H1 (cell line): ENCODE data around the gene VPS13D.

Experiments used
- BRCA1 ChIP-seq: IDR thresholded peaks from 2 replicates; pipeline ENCODE4 v1.6.1; 2012; ENCODE audit warnings: low read depth, low read length, improper control_type of control experiment
- CHD1 ChIP-seq: IDR thresholded peaks from 2 replicates; pipeline ENCODE4 v1.6.1; 2012; ENCODE audit warnings: low read depth, low read length, improper control_type of control experiment
- HDAC6 ChIP-seq: IDR thresholded peaks from one replicate; pipeline ENCODE4 v1.7.1; 2012; ENCODE audit warnings: low read depth, mild to moderate bottlenecking, inconsistent platforms, low read length, moderate library complexity
- JUND ChIP-seq: IDR thresholded peaks from 2 replicates; pipeline ENCODE4 v1.6.1; 2011; ENCODE audit warnings: mild to moderate bottlenecking, improper control_type of control experiment, low read length
- POLR2A ChIP-seq, 2 experiments: IDR thresholded peaks; 1 replicate in 1 of 2; 2 replicates in 1 of 2; pipeline ENCODE4 v1.6.1; 2011; ENCODE audit warnings: low read depth in 2 of 2, low read length in 2 of 2, mild to moderate bottlenecking in 2 of 2; ENCODE audit errors: control extremely low read depth in 1 of 2
- POLR2AphosphoS5 ChIP-seq: IDR thresholded peaks from 2 replicates; pipeline ENCODE4 v1.6.1; 2011; ENCODE audit warnings: low read depth, low read length
- RNF2 ChIP-seq: fragments of 200-900, 300-1000 bp; sonication (generic); IDR thresholded peaks from 2 replicates; pipeline ENCODE4 v1.7.1; 2016; ENCODE audit warnings: borderline replicate concordance, low read depth, mild to moderate bottlenecking, antibody characterized with exemption, low read length; ENCODE audit not compliant: poor library complexity, severe bottlenecking; ENCODE audit errors: missing control alignments
- SRF ChIP-seq: IDR thresholded peaks from 2 replicates; pipeline ENCODE4 v1.6.1; 2011; ENCODE audit warnings: mild to moderate bottlenecking, low read depth, low read length, moderate library complexity
- TAF7 ChIP-seq: optimal IDR thresholded peaks from 2 replicates; pipeline ENCODE3; 2011; ENCODE audit warnings: low read depth, mild to moderate bottlenecking, inconsistent platforms, low read length, moderate library complexity, borderline replicate concordance
- YY1 ChIP-seq: IDR thresholded peaks from 2 replicates; pipeline ENCODE4 v1.6.1; 2011; ENCODE audit warnings: low read depth, mild to moderate bottlenecking, low read length
- TF ChIP-seq, protein P1 (sequence below), 3 experiments: IDR thresholded peaks; 1 replicate in 2 of 3; 2 replicates in 1 of 3; pipeline versions ENCODE4 v1.5.1 to v1.6.1; 2011; ENCODE audit warnings: low read length in 3 of 3, mild to moderate bottlenecking in 3 of 3, inconsistent platforms in 2 of 3, low read depth in 1 of 3, moderate library complexity in 1 of 3; ENCODE audit not compliant: insufficient read depth in 1 of 3; ENCODE audit errors: control extremely low read depth in 1 of 3
- TF ChIP-seq, protein P2 (sequence below): IDR thresholded peaks from 2 replicates; pipeline ENCODE4 v1.6.1; 2011; ENCODE audit warnings: low read depth, mild to moderate bottlenecking, low read length; ENCODE audit not compliant: insufficient read depth
- TF ChIP-seq, protein P3 (sequence below): IDR thresholded peaks from 2 replicates; pipeline ENCODE4 v1.6.1; 2012; ENCODE audit warnings: low read length, inconsistent platforms

DNA sequence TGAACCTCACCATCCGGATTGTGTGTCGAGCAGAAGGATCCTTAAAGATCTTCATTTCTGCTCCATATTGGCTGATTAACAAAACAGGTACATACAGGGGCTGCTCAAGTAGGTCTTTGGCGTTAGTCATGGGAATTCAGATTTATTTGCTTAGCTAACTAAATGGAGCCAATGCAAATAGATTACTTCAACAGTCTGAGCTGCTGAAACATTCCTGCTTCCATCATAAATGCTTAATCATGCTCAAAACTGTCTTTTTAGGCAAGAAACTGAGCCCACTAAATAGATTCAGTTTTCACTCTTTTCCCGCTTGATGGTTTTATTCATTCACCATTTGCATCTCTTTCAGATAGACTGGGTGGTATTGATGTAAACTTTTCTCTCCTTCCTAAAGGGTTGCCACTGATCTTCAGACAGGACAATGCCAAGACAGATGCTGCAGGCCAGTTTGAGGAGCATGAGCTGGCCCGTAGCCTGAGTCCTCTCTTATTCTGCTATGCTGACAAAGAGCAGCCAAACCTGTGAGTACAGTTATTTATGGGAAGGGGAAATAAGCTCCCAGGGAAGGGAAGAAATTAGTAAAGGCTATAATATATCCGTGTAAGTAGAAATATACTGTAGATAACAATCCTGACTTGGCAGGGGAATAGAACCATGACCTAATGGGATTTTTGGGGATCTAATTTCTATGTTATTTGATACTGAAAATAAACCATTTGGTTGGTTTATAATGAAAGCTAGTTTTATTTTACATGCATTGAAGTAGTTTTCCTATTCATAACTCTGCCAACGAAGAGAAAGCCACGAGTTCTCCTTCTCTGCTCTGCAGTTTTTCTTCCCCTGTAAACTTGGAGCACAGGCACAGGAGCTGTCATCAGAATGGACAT, 126.4 kb downstream of the VPS13D start:
- TF ChIP-seq RNF2 (no peak), JUND (no peak), BRCA1 (no peak), YY1 (no peak), CHD1 (no peak), TAF7 (no peak), POLR2AphosphoS5 (no peak), POLR2A (IDR thresholded peaks at IDR 0.05; ENCODE audit: control extremely low read depth in 1 of 2, low read depth in 2 of 2, low read length in 2 of 2) (no peak), SRF (no peak), HDAC6 (no peak)
- TF ChIP-seq, protein P1, sequence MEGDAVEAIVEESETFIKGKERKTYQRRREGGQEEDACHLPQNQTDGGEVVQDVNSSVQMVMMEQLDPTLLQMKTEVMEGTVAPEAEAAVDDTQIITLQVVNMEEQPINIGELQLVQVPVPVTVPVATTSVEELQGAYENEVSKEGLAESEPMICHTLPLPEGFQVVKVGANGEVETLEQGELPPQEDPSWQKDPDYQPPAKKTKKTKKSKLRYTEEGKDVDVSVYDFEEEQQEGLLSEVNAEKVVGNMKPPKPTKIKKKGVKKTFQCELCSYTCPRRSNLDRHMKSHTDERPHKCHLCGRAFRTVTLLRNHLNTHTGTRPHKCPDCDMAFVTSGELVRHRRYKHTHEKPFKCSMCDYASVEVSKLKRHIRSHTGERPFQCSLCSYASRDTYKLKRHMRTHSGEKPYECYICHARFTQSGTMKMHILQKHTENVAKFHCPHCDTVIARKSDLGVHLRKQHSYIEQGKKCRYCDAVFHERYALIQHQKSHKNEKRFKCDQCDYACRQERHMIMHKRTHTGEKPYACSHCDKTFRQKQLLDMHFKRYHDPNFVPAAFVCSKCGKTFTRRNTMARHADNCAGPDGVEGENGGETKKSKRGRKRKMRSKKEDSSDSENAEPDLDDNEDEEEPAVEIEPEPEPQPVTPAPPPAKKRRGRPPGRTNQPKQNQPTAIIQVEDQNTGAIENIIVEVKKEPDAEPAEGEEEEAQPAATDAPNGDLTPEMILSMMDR (IDR thresholded peaks at IDR 0.05; ENCODE audit: control extremely low read depth in 1 of 3, insufficient read depth in 1 of 3, low read depth in 1 of 3, low read length in 3 of 3) = no peak
- TF ChIP-seq, protein P2, sequence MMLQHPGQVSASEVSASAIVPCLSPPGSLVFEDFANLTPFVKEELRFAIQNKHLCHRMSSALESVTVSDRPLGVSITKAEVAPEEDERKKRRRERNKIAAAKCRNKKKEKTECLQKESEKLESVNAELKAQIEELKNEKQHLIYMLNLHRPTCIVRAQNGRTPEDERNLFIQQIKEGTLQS = no peak
- TF ChIP-seq, protein P3, sequence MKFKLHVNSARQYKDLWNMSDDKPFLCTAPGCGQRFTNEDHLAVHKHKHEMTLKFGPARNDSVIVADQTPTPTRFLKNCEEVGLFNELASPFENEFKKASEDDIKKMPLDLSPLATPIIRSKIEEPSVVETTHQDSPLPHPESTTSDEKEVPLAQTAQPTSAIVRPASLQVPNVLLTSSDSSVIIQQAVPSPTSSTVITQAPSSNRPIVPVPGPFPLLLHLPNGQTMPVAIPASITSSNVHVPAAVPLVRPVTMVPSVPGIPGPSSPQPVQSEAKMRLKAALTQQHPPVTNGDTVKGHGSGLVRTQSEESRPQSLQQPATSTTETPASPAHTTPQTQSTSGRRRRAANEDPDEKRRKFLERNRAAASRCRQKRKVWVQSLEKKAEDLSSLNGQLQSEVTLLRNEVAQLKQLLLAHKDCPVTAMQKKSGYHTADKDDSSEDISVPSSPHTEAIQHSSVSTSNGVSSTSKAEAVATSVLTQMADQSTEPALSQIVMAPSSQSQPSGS = no peak
